A673 (cell line): ENCODE measurements around the gene HPCAL1. TPM values are rescaled to one million over a fixed set of nuclear protein-coding genes. Genes with fewer than 3 reads are reported as not detected.

ENCODE experiments used
- BruUV-seq: library from RNA; stranded (reverse); fragments of 400-500 nt; replicated peaks from 2 replicates; lab custom pipeline; 2021; lab: Mats Ljungman, UMichigan
- CTCF ChIA-PET: fragments of 300-600 bp; sonication (Branson Sonifier 250); formaldehyde crosslinking; loops from one replicate; lab custom pipeline; 2022; ENCODE audit warnings: antibody characterized with exemption; lab: Charles Lee
- POLR2A ChIA-PET: fragments of 300-600 bp; sonication (Branson Sonifier 250); formaldehyde crosslinking; loops from one replicate; lab custom pipeline; 2022; ENCODE audit warnings: antibody characterized with exemption; ENCODE audit not compliant: low non-redundant PET; lab: Charles Lee
- DNase-seq: peaks from one replicate; pipeline ENCODE4 v3.0.0-alpha.2; 2015; ENCODE audit warnings: low spot score
- H3K27ac ChIP-seq: fragments of 200-600 bp; sonication (generic); 2 replicates; pipeline ENCODE4 v1.5.1; 2016; ENCODE audit warnings: mixed run types, low read depth, mild to moderate bottlenecking, mixed read lengths, antibody characterized with exemption, low read length; ENCODE audit not compliant: poor library complexity, severe bottlenecking
- H3K27me3 ChIP-seq: fragments of 200-600 bp; sonication (generic); replicated peaks from 2 replicates; pipeline ENCODE4 v1.6.1; 2017; ENCODE audit warnings: mixed run types, low read depth, mild to moderate bottlenecking, mixed read lengths, antibody characterized with exemption, low read length; ENCODE audit not compliant: insufficient read depth, poor library complexity
- H3K36me3 ChIP-seq: fragments of 200-600 bp; sonication (generic); 2 replicates; pipeline ENCODE4 v1.6.1; 2016; ENCODE audit warnings: mixed run types, mild to moderate bottlenecking, mixed read lengths, antibody characterized with exemption, low read length; ENCODE audit not compliant: insufficient read depth, poor library complexity, severe bottlenecking
- H3K4me1 ChIP-seq: fragments of 200-600 bp; sonication (generic); 2 replicates; pipeline ENCODE4 v1.6.1; 2017; ENCODE audit warnings: mixed run types, mild to moderate bottlenecking, mixed read lengths, antibody characterized with exemption, low read length; ENCODE audit not compliant: insufficient read depth, poor library complexity, severe bottlenecking
- H3K4me3 ChIP-seq: fragments of 200-600 bp; sonication (generic); 2 replicates; pipeline ENCODE4 v1.5.1; 2016; ENCODE audit warnings: low read depth, mixed run types, mild to moderate bottlenecking, mixed read lengths, low read length; ENCODE audit not compliant: poor library complexity, severe bottlenecking
- H3K9me3 ChIP-seq: fragments of 200-600 bp; sonication (generic); 2 replicates; pipeline ENCODE4 v1.6.1; 2016; ENCODE audit warnings: mixed run types, low read depth, mild to moderate bottlenecking, mixed read lengths, antibody characterized with exemption, low read length; ENCODE audit not compliant: poor library complexity, severe bottlenecking
- CTCF ChIP-seq: fragments of 300-800, 200-600 bp; sonication (generic); conservative IDR thresholded peaks from 2 replicates; pipeline ENCODE4 v1.5.1; 2017; ENCODE audit warnings: low read depth, mild to moderate bottlenecking, antibody characterized with exemption, low read length, moderate library complexity, mixed read lengths
- EZH2 ChIP-seq: fragments of 200-600 bp; sonication (generic); IDR thresholded peaks from 2 replicates; pipeline ENCODE4 v1.6.1; 2017; ENCODE audit warnings: borderline replicate concordance, low read depth, mild to moderate bottlenecking, mixed read lengths, antibody characterized with exemption, low read length; ENCODE audit not compliant: poor library complexity, severe bottlenecking
- intact Hi-C: fragments of 100-400 bp; cut with micrococcal nuclease; formaldehyde crosslinking; loops from one replicate; pipeline ENCODE4 v1.10.0; 2022; ENCODE audit not compliant: unreplicated experiment
- total RNA-seq: library from RNA; stranded (reverse); gene quantifications from 2 replicates; pipeline ENCODE4 v1.2.3, GENCODE V29; 2021

Gene HPCAL1
- total RNA-seq, 1 experiment from 2014 or later = 9.7 TPM

- Histone ChIP-seq H3K9me3 (no peaks in the 10 kb centered on the region), H3K4me1 (no peaks in the 10 kb centered on the region), H3K27me3 (no peaks in the 10 kb centered on the region), H3K36me3 (no peaks in the 10 kb centered on the region), H3K27ac (no peak overlapping the region), H3K4me3 (no peak overlapping the region)
- no TSS peak for BruUV-seq
- DNase-seq = no peak
- TF ChIP-seq CTCF = no peak
- TF ChIP-seq EZH2 = no peak
- CTCF ChIA-PET = no interaction called here
- POLR2A ChIA-PET = no interaction called here
- intact Hi-C loops = no loop called here
Measured at GRCh38 chr2:10476723-10477442, 174.2 kb downstream of the HPCAL1 start.

Other genes with a start within 250 kb of the HPCAL1 start
- gene CYS1, start 222.5 kb upstream of the HPCAL1 start, total RNA-seq = not detected in 2 replicates
- 414 and 486 TPM in 2 replicates for gene RRM2, start 180.2 kb upstream of the HPCAL1 start, total RNA-seq
- gene ODC1, start 145.4 kb downstream of the HPCAL1 start, total RNA-seq = 221 and 269 TPM in 2 replicates